Right lobe of liver (tissue), 6 donors: Measurements from ENCODE around the gene PRC1. TPM values are rescaled to one million over a fixed set of nuclear protein-coding genes. Genes with fewer than 3 reads are reported as not detected.

Experiments
- ATAC-seq, 4 donors: fragments of 200-7000 bp; cut with Tn5 transposase; one replicate each; pipeline ENCODE4 v1.9.1; 2020; ENCODE audit warnings: mild to moderate bottlenecking in 4 of 4, moderate library complexity in 4 of 4
- DNase-seq, 3 donors: peaks; one replicate each; pipeline ENCODE4 v3.0.0-alpha.2; 2020
- H3K27ac ChIP-seq, 3 donors: fragments of 200-600 bp; one replicate each; pipeline ENCODE4 v1.8.0; 2022
- H3K27me3 ChIP-seq, 2 donors: fragments of 200-600 bp; one replicate each; pipeline ENCODE4 v1.8.0; 2022
- H3K36me3 ChIP-seq, 4 donors: fragments of 200-600 bp; sonication (generic) in 1 of 4; one replicate each; pipeline versions ENCODE4 v1.5.1 to v1.8.0; 2017 to 2022; ENCODE audit warnings: control low read depth in 1 of 4
- H3K4me1 ChIP-seq, 4 donors: fragments of 200-600 bp; sonication (generic) in 1 of 4; one replicate each; pipeline versions ENCODE4 v1.5.1 to v1.8.0; 2017 to 2022; ENCODE audit warnings: control low read depth in 1 of 4
- H3K4me3 ChIP-seq, 3 donors: fragments of 200-600 bp; one replicate each; pipeline ENCODE4 v1.8.0; 2022
- H3K9me3 ChIP-seq, 4 donors: fragments of 200-600 bp; sonication (generic) in 1 of 4; one replicate each; pipeline versions ENCODE4 v1.5.1 to v1.8.0; 2017 to 2022; ENCODE audit warnings: control low read depth in 1 of 4
- POLR2A ChIP-seq: fragments of 450-650 bp; IDR thresholded peaks from one replicate; pipeline ENCODE4 v1.6.1; 2017; ENCODE audit warnings: antibody characterized with exemption, mild to moderate bottlenecking
- WGBS: methylation state at CpG from one replicate; pipeline ENCODE4 v1.1.6; 2018; ENCODE audit warnings: low coverage, low lambda C conversion rate; ENCODE audit not compliant: insufficient coverage; ENCODE audit errors: missing lambda C conversion rate; 5-methylcytosine and 5-hydroxymethylcytosine counted together
- intact Hi-C, 2 donors: fragments of 100-400 bp; cut with DNase I; formaldehyde crosslinking; loops; one replicate each; pipeline versions ENCODE4 v1.11.2 to v1.14.1; 2022
- total RNA-seq, 6 experiments: library from RNA; depleted of rRNA in 2 of 6; stranded (reverse); fragments of >200 nt in 2 of 6; fragmentation: NEBNext Ultra II Directional in 3 of 6; extraction: Animal tissue kit (Norgen Biotek cat#: 25700) in 3 of 6; gene quantifications; one replicate each; pipeline versions ENCODE4 v1.1.0 to v1.2.4, GENCODE V29; 2016 to 2023
- TF ChIP-seq, protein P1 (sequence below), 4 donors: fragments of 200-600 bp in 3 of 4; fragments of 450-650 bp in 1 of 4; IDR thresholded peaks; one replicate each; pipeline versions ENCODE4 v1.5.1 to v1.8.0; 2016 to 2022; ENCODE audit warnings: antibody characterized with exemption in 4 of 4, mild to moderate bottlenecking in 2 of 4
- donor health status: DM: no; HTN: yes; CAD: no.
- donor health status: DM: no; HTN: no; CAD: no.
- donor health status: DM: no; HTN: no; CAD: no.
- donor health status: DM: no; HTN: yes; CAD: no.
- donor health status: DM: no; HTN: yes; CAD: no.

PRC1 gene
- total RNA-seq, 6 experiments from 2014 or later: 1.2 to 8.8 (median 4.3) TPM

DNA sequence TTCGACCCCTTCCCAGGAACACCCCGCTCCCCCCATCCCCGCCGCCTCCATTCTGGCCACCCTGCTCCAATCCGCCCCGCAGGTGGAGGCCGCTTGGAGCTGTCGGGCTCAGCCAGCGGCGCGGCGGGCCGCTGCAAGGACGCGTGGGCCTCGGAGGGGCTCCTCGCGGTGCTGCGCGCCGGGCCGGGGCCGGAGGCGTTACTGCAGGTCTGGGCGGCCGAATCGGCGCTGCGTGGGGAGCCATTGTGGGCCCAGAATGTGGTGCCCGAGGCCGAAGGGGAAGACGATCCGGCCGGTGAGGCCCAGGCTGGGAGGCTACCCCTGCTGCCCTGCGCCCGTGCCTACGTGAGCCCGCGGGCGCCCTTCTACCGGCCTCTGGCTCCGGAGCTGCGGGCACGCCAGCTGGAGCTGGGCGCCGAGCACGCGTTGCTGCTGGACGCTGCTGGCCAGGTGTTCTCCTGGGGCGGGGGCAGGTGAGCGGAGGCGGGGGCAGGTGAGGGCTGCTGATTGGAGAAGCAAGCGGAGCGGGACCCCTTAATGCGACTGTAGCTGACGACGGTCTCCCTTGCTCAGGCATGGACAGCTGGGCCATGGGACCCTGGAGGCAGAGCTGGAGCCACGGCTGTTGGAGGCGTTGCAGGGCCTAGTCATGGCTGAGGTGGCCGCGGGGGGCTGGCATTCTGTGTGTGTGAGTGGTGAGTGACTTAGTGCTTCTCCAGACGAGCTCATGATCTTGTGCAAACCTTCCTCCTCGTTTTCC is 37.1 kb downstream of the PRC1 start:
- Histone ChIP-seq H3K9me3 (no peaks in the 10 kb centered on the region), H3K4me3 (peak overlapping the region; percentile 32 to 60 (median 49)), H3K4me1 (peaks cover 0 to 16% (median 6%) of the 10 kb centered on the region in 4 donors), H3K36me3 (peaks cover 0 to 16% (median 5%) of the 10 kb centered on the region in 4 donors), H3K27me3 (no peaks in the 10 kb centered on the region), H3K27ac (no peak overlapping the region)
- intact Hi-C loops: loop anchor here in 1 of 2 donors (10.0 kb wide), 1 partner anchor 78 kb away; no protein-coding TSS in a partner anchor
- ATAC-seq (no peak), DNase-seq (peak in 1 of 3 donors; percentile 34)
- TF ChIP-seq, protein P1, sequence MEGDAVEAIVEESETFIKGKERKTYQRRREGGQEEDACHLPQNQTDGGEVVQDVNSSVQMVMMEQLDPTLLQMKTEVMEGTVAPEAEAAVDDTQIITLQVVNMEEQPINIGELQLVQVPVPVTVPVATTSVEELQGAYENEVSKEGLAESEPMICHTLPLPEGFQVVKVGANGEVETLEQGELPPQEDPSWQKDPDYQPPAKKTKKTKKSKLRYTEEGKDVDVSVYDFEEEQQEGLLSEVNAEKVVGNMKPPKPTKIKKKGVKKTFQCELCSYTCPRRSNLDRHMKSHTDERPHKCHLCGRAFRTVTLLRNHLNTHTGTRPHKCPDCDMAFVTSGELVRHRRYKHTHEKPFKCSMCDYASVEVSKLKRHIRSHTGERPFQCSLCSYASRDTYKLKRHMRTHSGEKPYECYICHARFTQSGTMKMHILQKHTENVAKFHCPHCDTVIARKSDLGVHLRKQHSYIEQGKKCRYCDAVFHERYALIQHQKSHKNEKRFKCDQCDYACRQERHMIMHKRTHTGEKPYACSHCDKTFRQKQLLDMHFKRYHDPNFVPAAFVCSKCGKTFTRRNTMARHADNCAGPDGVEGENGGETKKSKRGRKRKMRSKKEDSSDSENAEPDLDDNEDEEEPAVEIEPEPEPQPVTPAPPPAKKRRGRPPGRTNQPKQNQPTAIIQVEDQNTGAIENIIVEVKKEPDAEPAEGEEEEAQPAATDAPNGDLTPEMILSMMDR (IDR thresholded peaks at IDR 0.05): no peak
- no peak for TF ChIP-seq POLR2A
- WGBS: 67% methylated on average over 2 of the region's 63 CpGs

DNA sequence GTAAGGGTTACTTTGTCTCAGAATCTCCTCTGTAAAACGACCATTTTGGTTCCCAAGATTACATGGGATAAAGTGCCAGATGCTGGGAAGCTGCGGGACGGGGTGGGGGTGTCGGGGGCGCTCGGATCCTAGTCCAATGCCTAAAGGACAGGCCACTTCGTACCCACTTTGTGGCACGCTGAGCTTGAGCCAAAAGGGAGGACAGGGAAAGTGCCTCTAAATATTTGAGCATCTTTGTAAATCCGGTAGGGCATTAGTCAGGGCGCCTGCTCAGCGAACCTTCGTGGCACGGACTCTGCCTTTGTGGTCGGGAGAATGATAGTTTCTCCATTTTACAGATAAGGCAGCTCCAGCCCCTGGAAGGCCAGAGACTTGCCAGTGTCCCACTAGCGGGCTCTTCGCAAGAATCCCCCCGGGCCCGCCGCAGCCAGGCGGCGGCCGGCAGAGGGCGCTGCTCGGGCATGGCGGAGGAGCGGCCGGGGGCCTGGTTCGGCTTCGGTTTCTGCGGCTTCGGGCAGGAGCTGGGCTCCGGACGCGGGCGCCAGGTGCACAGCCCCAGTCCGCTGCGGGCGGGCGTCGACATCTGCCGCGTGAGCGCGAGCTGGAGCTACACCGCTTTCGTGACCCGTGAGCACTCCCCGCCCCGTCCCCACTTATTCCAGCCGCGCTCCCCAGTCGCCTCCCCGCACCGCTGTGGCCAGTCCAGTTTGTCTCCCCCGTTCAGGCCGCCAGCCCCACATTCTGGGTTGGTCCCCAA is 37.9 kb downstream of the PRC1 start:
- peak; percentile 2 to 56 (median 32) for ATAC-seq
- peak overlapping the region; percentile 32 to 60 (median 49) for H3K4me3 ChIP-seq
- no peaks in the 10 kb centered on the region for H3K27me3 ChIP-seq
- WGBS: 13% methylated on average over 12 of the region's 56 CpGs
- peak; percentile 74 to 78 (median 74) for DNase-seq
- TF ChIP-seq, protein P1 (IDR thresholded peaks at IDR 0.05): peak; percentile 70 to 88 (median 82)
- TF ChIP-seq POLR2A: no peak
- H3K36me3 ChIP-seq: peaks cover 0 to 18% (median 3%) of the 10 kb centered on the region in 4 donors
- H3K27ac ChIP-seq: no peak overlapping the region
- H3K9me3 ChIP-seq: no peaks in the 10 kb centered on the region
- intact Hi-C loops: loop anchor here in 1 of 2 donors (10.0 kb wide), 1 partner anchor 78 kb away; no protein-coding TSS in a partner anchor
- H3K4me1 ChIP-seq: peaks cover 0 to 16% (median 6%) of the 10 kb centered on the region in 4 donors

DNA sequence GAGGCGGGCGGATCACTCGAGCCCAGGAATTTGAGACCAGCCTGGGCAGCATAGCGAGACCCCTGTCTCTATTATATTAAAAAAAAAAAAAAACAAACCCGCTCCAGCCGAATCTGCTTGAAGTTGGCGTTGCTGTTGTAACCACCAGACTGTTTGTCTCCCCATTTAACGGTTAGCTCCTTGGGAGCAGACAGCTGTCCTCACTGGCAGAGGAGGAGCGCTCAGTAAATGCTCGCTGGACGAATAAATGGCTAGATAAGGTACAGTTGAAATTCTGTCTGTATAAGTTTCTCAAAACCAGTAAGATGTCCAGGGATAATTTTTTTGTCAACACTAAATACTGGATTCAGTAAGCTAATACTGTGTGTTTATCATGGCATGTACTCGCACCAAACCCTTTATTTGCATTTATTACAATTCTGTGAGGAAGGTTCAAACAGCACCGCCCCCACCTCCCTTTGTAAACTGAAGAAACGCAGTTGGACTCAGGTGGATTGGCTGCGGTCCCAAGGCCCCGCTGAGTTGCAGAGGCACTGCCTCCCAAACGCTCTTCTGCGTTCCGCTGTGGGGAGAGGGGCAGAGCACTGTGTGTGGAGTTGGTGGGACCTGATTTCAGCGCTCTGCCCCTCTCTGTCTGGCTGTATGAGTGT is 38.6 kb downstream of the PRC1 start:
- no peak overlapping the region for H3K27ac ChIP-seq
- DNase-seq (no peak), ATAC-seq (no peak)
- H3K27me3 ChIP-seq: no peaks in the 10 kb centered on the region
- H3K4me3 ChIP-seq: peak overlapping the region; percentile 57 to 84 (median 69)
- TF ChIP-seq, protein P1 (IDR thresholded peaks at IDR 0.05): no peak
- TF ChIP-seq POLR2A: no peak
- H3K4me1 ChIP-seq: peaks cover 0 to 16% (median 6%) of the 10 kb centered on the region in 4 donors
- peaks cover 0 to 20% (median 2%) of the 10 kb centered on the region in 4 donors for H3K36me3 ChIP-seq
- WGBS: 39% methylated on average over 14 of the region's 20 CpGs
- no peaks in the 10 kb centered on the region for H3K9me3 ChIP-seq
- intact Hi-C loops: loop anchor here in 1 of 2 donors (10.0 kb wide), 1 partner anchor 79 kb away; no protein-coding TSS in a partner anchor
